Inflammatory macrophage (primary cell): ENCODE results near the gene COL5A2.

Experiments used
- DNase-seq, 2 donors: peaks; one replicate each; pipeline ENCODE4 v3.0.0-alpha.2; 2020 to 2022

The COL5A2 gene

DNA sequence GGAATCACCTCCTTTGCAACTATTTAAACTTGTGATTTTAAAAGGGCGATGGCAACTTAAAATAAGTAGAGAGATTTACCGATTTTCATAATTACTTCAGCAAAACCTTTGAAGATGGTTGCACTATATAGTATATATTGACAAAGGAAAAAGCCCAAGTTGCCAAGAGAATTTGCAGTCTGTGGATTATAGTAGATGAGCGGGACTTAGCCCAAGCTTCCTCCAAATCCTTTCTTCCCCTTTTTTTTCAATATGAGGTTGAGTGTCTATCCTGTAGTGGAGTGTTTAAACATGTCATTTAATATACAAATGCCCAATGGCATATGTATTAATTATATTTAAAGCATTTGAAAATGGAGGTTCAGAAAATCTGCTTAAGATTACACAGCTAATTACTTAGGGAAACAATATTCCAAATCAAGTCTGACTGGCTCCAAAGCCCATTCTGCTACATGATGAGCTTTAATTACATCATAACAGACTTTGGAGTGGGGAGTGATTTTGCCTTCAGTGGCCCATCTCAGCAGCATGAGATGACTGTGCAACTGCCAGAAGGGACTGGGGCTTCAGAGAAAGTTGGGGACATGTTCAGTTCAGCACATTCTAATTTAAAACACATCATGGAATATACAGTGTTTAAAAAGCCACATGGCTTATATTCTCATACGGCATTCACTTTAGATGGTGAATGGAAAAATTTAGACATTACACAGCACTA lies 132.2 kb downstream of the COL5A2 start:
- no peak for DNase-seq

DNA sequence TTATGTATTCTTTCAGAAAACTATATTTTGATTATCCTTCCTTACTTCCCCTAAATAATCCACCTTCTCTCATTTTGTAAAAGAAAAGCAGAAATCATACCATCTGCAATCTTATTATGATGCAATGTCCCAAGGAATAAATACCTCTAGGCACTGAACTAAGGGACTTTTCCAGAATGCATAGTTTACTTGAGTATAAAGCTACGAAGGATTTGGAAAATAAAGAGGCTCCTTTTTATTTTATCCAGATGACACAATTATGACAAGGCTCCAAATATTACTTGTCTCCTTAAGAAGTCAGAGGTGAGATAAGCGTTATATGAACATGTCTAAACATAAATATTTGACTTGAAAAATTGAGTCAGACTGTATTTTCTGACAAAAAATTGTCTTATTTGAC lies 133.2 kb downstream of the COL5A2 start:
- DNase-seq: no peak

DNA sequence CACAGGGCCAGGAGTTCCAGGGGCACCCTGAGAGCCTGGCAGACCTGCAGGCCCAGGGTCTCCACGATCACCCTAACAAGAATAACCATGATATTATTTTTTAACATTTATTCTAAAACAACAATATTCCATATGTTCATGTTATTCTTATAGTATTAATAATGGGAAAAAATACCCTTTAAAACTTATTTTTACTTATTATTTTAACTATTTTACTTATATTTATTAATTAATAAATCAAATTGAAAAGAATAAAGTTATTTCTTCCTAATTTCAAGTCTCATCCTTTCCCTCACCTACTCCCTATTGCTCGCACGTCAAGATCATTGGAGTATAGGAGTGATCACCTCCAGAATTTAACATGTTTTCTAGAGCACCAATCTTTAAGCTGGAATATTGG lies 133.7 kb downstream of the COL5A2 start:
- no peak for DNase-seq

DNA sequence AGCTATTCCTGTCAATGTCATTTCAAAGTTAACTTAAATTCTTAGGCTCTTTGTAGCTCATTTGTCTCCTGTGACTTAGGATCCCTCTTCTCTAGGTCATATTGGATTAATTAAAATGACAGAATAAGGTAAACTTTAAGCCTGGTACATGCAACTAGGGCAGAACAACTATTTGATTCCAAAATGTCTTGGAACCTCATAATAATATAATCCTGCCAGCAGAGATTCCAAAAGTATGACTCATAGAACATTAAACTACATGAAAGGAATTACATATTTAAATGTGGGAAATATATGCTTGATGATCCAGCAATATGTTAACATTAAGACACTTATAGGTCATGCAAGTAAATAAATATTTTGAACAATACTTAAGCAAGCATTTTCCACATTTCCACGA lies 142.0 kb downstream of the COL5A2 start:
- DNase-seq: no peak

DNA sequence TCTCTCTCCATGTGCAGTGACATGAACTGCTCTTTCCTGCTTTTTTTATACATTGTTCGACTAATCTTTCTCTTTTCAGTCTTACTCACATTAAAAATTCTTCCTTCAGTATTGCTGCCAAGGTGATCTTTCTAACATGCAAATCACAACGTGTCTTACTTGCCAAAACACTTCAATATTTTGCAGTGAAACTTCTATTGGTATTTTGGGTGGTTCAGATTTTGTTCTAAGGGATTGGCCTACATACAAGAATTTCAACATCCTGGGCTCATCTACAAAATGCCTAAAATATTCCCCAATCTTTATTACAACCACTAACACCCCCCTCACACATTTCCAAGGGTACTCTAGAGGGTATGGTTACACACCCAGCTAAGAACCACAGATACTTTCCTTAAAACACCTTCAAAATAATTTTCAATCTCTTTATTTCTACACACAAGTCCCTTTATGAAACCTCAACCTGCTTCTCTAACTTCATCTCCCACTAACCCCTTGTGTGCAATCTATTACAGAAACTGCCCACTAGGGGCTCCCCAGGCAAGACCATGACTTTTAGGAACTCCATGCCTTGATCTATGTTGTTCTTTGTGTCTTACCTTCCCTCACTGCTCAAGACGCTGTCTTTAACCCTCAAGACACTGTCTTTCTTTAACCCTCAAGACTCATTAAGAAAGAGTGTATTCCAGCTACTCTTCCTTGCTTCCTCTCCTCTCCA lies 154.5 kb downstream of the COL5A2 start:
- DNase-seq: no peak

DNA sequence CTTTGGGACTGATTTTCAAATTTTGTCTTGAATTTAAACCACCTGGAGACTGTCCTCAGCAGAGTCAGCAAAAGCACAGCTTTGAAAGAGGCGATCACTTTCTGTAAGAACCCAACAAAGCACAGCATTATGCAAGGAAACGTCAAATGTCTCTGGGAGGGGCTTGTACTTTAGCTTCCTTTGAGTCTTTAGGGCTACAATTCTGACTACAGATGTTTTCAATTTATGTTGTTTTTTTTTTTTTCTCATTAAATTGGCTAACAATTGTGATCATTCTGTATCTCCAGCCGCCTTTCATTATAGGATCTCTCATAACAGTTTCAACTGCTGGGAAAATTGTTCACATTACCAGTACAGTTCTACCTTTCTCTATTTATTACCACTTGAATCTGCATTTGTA lies 157.1 kb downstream of the COL5A2 start:
- no peak for DNase-seq

DNA sequence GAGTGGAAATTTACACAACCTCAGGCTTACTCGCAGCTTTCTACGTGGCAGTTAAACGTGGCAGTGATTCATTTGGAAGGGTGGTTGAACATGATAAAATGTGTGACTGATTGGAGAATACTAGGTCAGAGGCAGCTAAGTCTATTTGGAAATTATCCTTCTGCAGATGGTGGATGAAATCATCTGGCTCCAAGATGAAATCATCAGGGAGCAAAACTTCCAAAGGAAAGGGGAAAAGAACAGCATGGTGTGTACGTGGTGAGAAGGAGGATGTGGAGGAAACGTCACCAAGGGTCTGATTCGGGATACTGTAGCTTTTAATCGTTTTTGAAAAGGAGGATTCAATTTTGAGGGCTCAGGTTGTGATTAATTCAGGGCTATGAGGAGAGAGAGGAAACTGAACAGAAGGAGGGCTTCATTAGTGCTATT lies 157.5 kb downstream of the COL5A2 start:
- DNase-seq: no peak

DNA sequence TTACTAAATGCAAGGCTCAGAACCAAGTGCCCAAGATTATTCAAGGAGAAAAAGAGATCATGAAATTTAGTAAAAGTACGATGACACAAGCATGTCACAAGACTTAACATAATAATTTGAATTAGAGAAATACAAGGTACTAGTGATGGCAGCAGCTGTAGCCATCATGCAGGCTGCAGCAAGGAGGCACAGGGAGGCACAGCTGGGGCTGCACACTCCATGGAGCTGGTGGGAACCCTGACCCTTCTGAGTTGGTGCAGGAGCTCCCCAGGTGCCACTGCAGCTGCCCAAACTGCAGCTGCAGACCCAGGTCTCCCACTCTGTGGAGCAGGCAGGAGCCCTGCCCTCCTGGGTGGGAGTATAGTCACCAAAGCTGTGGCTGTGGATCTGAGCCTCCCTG lies 159.4 kb downstream of the COL5A2 start:
- DNase-seq: no peak

DNA sequence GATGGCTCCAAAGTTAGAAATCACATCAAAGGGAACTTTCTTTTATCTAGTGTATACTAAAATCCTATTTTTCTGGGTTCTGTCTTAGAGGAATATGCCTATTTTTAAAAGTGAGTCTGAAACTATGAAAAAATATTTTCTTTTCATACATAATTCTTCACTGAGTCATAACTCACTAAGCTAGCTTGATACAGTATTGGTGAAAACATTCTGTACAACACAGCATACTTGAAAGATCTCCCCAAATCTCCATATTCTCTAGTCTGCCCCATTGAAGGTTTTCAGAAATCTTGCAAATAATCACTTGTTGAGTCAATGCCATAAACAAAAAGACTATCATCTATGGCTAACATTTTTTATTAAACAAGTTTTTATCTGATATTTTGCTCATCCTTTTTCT lies 160.9 kb downstream of the COL5A2 start:
- DNase-seq: no peak

DNA sequence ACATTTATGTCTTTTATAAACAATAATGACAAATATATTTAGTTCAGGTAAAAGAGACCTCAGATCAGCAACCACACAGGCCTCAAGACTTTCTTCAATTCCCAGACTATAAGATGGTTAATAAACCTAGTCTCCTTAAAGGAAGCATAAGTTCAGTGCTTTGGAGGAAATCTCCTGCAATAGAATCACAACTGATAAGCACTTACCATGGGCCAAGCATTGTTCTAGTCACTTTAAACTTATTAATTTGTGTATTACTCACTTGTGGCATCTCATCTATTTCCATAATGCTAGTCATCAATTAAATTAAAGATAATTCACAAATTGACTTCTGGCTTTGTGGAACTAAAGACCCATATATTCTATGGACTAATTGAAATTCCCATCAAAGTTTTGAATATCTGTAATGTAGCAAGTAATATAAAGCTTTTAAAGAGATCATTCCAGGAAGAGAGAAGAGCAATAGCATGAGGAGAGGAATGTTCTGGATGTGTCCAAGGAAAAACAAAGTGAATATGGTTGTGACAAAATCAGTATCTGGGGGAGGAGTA lies 163.2 kb downstream of the COL5A2 start:
- DNase-seq: no peak

DNA sequence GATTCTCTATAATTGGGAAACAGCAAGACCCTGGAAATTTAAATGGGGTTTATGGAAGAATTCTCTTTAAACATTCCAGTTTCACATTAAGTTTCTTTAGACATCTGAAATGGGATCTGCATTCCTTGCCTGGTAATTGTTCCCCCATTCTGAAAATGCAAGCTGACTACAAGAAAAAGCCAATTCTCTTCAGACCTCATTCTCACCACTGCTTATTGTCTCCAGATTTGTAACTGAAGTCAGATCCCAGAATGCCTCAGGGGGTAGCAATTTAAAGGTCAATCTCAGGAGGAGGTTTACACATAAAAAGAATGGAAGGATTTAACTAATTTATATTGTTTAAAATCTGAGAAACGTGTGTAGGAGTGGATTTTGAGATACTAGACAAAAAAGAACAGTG lies 164.2 kb downstream of the COL5A2 start:
- DNase-seq: no peak

DNA sequence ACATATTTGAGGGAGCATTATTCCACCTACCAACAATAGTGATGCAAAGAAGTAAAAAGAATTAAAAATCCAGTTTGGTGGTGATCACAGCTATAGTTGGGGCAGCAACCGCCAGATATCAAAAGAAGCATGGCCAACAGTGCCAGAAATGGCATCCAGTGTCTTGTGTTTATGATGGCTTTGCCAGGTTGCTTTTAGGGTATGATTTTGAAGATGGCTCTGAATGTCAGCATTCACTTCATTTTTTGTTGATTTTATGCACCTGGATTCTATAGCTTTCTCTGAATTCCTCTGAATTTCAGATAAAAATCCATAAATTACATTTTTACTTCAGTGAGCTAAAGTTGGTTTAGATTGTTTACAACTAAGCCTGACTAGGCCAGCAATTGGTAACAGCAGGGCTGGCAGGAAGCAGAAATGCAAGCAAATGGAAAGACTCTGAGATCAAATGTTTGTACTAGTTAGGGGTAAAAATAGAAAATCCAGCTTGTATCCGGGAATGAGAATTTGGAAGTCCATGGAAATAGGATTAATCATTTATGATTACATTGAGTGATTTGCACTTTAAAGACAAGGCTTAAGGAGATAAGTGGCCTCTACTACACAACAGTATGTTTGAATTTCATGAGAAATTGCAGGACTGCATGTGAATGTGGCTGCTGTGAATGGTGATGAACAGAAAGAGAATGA lies 165.0 kb downstream of the COL5A2 start:
- no peak for DNase-seq

DNA sequence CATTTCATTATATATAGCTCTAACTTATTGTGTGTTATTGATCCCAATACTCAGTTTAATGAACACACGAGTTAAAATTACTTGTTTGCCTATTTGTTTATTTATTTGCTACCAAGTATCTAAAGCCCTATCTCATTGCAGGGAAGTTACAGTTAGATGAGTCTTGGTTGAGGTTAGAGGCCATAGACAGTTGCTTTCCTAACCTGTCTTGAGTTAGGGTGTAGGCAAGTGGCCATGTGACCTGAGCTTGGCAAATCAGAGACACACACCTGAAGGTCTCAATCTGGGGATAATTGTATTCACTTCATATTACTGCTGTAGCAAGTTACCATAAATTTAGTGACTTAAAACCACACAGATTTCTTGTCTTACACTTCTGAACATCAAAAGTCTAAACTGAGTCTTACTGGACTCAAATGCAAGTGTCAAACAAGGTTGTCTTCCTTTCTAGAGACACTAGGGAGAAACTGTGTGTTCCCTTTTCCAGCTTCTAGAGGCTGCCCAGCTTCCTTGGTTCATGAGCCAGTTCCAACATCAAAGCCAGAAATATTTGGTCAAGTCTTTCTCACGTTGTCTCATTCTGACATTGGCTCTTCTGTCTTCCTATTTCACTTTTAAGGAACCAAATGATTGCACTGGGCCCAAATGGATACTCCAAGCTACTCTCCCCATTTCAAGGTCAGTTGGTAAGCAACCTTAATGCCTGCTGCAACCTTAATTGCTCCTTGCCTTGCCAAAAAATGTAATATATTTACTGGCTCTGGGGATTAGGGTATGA lies 165.7 kb downstream of the COL5A2 start:
- DNase-seq: no peak

DNA sequence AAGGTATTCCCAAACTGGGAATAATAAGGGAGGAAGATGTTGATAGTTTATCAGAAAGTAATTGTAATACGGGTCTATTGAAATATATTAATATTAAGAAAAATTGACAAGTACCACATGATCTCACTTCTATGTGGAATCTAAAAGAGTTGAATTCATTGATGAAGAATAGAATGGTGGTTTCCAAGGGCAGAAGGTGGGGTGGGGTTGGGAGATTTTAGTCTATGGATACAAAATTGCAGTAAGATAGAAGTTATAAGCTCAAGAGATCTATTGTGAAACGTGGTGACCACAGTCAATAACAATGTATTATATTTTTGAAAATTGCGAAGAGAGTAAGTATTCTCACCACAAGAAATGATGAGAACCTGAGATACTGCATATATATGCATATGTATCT lies 166.5 kb downstream of the COL5A2 start:
- no peak for DNase-seq

DNA sequence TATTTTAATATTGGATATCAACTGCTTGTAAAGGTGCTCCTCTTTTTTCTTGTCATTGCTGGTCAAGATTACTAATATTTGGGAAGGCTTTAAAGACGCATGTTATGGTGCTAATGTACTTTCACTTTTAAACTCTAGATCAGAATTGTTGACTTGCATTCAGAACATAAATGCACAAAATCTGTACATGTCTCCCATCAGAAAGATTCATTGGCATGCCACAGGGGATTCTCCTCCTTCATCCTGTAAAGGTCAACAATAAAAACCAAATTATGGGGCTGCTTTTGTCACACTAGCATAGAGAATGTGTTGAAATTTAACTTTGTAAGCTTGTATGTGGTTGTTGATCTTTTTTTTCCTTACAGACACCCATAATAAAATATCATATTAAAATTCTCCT lies 167.2 kb downstream of the COL5A2 start:
- DNase-seq: no peak

DNA sequence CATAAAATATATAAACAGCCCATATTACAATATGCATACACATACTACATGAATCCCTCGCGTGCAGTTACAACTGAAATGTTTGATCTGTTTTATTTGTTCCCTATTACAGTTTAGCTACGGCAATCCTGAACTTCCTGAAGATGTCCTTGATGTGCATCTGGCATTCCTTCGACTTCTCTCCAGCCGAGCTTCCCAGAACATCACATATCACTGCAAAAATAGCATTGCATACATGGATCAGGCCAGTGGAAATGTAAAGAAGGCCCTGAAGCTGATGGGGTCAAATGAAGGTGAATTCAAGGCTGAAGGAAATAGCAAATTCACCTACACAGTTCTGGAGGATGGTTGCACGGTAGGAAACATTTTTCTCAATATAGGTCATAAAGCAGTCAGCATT lies 169.0 kb downstream of the COL5A2 start:
- no peak for DNase-seq

DNA sequence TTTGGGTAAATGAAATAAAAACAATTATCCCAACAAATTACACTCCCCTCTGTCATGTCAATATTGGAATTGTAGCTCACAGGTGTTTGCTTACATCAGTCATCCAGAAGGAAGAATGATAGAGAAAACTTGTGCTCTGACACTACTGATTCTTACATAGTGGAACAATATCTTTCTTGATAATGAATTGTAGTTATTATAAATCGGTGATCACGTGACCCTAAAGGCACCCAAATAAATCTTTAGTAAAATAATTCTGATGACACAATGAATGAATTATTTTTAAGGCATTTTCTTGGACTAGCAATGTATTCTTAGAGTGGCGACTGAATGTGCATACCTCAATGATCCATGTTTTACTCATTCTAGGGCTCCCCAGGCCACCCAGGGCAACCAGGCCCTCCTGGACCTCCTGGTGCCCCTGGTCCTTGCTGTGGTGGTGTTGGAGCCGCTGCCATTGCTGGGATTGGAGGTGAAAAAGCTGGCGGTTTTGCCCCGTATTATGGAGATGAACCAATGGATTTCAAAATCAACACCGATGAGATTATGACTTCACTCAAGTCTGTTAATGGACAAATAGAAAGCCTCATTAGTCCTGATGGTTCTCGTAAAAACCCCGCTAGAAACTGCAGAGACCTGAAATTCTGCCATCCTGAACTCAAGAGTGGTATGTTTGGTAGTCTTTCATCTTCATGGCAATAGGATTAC lies 170.9 kb downstream of the COL5A2 start:
- DNase-seq: no peak

DNA sequence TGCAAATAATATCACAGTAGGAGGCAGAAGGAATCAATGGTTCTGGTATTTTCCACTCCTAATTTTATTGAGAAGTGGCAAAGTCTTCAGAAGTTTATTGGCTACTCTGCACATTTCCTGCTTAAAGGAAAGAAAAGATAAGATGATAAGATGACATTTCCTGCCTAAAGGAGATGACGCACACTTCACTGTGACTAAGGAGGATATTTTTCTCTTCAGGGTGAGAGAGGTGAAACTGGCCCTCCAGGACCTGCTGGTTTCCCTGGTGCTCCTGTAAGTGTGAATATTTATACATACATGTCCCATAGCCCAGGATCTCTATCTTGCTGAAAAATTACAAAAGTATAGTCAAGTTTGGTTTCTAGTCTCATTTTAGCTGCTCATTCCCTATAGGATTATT lies 177.5 kb downstream of the COL5A2 start:
- no peak for DNase-seq

DNA sequence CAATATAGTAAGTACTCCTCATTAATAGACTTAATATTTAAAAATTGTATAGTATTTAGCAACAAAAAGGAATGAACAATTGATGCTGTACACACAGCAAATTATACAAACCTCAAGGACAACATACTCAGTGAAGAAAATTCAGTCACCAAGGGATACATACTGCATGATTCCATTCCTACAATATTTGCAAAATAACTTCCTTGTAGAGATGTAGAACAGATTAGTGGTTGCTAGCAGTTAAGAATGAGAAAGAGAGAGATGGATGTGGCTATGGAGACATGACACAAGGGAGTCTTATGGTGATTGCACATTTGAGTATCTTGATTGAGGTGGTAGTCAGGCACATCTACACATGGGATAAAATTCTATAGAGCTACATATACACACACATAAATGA lies 179.3 kb downstream of the COL5A2 start:
- DNase-seq: no peak

DNA sequence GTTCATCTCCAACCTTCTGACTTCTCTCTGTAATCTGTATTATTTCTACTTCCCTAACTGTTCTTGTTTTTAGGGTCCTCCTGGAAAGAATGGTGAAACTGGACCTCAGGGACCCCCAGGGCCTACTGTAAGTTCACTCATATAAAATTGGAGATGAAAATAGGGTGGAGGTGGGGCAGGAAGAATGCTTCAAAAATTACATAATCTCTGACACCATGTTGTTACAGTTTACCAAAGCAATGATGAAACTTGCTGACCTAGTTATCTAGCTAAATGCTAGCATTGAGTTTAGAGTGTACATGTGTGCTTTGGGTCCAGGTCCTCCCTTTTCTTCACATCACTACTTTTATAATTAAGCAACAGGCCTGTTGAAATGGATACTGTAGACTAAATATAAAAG lies 182.3 kb downstream of the COL5A2 start:
- no peak for DNase-seq

DNA sequence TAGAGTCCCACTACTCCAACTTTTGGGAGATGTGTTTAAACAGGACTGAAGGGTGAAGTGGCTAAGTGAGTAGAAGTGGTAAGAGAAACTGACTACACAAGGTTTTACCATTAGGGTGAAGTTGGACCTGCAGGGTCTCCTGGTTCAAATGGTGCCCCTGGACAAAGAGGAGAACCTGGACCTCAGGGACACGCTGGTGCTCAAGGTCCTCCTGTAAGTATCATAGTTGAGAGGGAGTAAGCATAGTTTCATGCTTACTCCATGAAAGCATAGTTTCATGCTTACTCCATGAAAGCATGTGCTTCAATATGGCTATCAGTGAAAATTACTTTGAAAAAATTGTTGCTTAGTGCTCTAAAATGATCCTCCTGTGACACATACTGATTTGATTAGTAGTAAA lies 186.3 kb downstream of the COL5A2 start:
- DNase-seq: no peak

DNA sequence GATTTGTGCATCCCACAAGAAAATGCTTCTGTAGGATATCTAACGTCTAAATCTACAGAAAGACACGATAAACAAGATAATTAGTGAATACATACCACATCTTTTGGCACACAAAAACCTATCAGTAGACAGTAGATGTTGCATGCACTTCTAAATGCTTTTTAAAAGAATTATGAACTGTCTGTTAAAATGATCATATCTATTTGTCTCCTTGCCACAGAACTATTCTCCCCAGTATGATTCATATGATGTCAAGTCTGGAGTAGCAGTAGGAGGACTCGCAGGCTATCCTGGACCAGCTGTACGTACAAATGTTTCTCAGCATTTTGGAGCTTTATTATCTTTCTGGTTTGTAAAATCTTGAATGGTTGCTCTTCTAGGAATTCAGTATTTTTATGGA lies 192.7 kb downstream of the COL5A2 start:
- no peak for DNase-seq
